ENCODE data around the gene SBNO1.
"Not testable (repeated sequence)": the region's sequence is repeated elsewhere in the genome, so short reads cannot be mapped to it uniquely, and the experiment has no call there.

The SBNO1 gene

DNA sequence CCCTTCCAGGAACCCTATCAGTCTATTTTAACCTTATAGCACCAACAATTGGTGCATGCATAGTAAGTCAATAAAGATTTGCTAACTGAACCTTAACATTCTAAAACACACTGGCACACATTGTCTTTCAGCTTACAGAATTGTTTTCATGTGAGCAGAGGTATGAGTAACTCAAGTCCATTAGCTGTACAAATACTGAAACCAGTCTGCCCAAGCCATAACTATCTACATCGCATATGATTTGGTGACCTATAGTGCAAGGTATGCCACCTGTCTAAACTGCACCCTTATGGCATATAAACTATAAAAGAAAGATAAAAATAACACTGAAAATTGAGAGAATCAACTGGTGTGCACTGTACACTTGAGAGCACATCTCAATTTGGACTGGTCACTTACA is 34.8 kb downstream of the SBNO1 start:
- Histone ChIP-seq H3K27me3 (ENCODE audit: insufficient read depth, poor library complexity, severe bottlenecking) (no peaks in the 10 kb centered on the region), H3K27ac (replicated peaks) (no peak overlapping the region), H3K4me3 (replicated peaks; ENCODE audit: insufficient read depth, low read length) (no peak overlapping the region)
- TF ChIP-seq, protein P1, sequence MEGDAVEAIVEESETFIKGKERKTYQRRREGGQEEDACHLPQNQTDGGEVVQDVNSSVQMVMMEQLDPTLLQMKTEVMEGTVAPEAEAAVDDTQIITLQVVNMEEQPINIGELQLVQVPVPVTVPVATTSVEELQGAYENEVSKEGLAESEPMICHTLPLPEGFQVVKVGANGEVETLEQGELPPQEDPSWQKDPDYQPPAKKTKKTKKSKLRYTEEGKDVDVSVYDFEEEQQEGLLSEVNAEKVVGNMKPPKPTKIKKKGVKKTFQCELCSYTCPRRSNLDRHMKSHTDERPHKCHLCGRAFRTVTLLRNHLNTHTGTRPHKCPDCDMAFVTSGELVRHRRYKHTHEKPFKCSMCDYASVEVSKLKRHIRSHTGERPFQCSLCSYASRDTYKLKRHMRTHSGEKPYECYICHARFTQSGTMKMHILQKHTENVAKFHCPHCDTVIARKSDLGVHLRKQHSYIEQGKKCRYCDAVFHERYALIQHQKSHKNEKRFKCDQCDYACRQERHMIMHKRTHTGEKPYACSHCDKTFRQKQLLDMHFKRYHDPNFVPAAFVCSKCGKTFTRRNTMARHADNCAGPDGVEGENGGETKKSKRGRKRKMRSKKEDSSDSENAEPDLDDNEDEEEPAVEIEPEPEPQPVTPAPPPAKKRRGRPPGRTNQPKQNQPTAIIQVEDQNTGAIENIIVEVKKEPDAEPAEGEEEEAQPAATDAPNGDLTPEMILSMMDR (IDR thresholded peaks at IDR 0.05; ENCODE audit: insufficient read depth, low read length), result no peak
- no peak for DNase-seq (ENCODE audit: low read depth in 1 of 2, low spot score in 1 of 2)

DNA sequence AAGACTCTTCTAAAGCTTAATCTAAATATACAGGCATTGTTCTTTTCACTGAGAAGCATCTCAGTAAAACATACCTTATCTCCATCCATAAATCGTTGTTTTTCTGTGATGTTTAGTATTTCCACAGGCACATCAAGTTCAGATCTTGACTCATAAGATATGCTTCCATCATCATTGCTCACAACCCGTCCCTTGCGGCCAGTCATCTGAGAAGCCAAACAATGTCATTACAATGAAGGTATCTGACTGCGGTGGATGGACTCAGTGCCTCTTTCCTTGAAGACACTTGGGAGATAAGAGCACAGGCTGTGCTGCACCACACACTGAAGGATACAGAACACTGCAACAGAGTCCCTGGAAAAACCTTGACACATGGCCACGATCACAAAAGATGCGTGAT is 44.8 kb downstream of the SBNO1 start:
- H3K4me3 ChIP-seq (replicated peaks; ENCODE audit: insufficient read depth, low read length), result no peak overlapping the region
- no peak for DNase-seq (ENCODE audit: low read depth in 1 of 2, low spot score in 1 of 2)
- no peaks in the 10 kb centered on the region for H3K27me3 ChIP-seq (ENCODE audit: insufficient read depth, poor library complexity, severe bottlenecking)
- TF ChIP-seq GABPA (IDR thresholded peaks at IDR 0.05; ENCODE audit: low read depth) (no peak), POLR2AphosphoS5 (IDR thresholded peaks at IDR 0.05; ENCODE audit: low read depth) (no peak), SPI1 (IDR thresholded peaks at IDR 0.05; ENCODE audit: borderline replicate concordance, low read depth) (no peak)
- TF ChIP-seq, protein P1 (IDR thresholded peaks at IDR 0.05; ENCODE audit: insufficient read depth, low read length), result no peak
- TF ChIP-seq, protein P2, sequence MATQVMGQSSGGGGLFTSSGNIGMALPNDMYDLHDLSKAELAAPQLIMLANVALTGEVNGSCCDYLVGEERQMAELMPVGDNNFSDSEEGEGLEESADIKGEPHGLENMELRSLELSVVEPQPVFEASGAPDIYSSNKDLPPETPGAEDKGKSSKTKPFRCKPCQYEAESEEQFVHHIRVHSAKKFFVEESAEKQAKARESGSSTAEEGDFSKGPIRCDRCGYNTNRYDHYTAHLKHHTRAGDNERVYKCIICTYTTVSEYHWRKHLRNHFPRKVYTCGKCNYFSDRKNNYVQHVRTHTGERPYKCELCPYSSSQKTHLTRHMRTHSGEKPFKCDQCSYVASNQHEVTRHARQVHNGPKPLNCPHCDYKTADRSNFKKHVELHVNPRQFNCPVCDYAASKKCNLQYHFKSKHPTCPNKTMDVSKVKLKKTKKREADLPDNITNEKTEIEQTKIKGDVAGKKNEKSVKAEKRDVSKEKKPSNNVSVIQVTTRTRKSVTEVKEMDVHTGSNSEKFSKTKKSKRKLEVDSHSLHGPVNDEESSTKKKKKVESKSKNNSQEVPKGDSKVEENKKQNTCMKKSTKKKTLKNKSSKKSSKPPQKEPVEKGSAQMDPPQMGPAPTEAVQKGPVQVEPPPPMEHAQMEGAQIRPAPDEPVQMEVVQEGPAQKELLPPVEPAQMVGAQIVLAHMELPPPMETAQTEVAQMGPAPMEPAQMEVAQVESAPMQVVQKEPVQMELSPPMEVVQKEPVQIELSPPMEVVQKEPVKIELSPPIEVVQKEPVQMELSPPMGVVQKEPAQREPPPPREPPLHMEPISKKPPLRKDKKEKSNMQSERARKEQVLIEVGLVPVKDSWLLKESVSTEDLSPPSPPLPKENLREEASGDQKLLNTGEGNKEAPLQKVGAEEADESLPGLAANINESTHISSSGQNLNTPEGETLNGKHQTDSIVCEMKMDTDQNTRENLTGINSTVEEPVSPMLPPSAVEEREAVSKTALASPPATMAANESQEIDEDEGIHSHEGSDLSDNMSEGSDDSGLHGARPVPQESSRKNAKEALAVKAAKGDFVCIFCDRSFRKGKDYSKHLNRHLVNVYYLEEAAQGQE (IDR thresholded peaks at IDR 0.05; ENCODE audit: insufficient replicate concordance, low read depth), result no peak
- H3K27ac ChIP-seq (replicated peaks), result no peak overlapping the region

DNA sequence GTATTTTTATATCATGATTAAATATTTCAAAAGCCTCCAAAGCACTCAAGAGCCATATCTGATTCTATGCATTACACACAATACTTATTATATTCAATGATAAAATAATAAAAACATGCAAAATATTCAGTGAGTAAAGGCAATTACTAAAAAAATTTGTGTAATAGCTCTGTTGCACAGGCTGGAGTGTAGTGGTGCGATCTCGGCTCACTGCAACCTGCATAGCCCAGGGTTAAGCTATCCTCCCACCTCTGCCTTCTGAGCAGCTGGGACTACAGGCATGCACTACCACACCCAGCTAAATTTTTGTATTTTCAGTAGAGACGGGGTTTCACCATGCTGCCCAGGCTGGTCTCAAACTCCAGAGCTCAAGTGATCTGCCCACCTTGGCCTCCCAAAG is 45.4 kb downstream of the SBNO1 start:
- no peak for TF ChIP-seq POLR2AphosphoS5 (IDR thresholded peaks at IDR 0.05; ENCODE audit: low read depth)
- TF ChIP-seq, protein P1 (IDR thresholded peaks at IDR 0.05; ENCODE audit: insufficient read depth, low read length), result no peak
- no peak for TF ChIP-seq SPI1 (IDR thresholded peaks at IDR 0.05; ENCODE audit: borderline replicate concordance, low read depth)
- TF ChIP-seq, protein P2 (IDR thresholded peaks at IDR 0.05; ENCODE audit: insufficient replicate concordance, low read depth), result no peak
- no peak for TF ChIP-seq GABPA (IDR thresholded peaks at IDR 0.05; ENCODE audit: low read depth)
- Histone ChIP-seq H3K4me3 (replicated peaks; ENCODE audit: insufficient read depth, low read length) (no peak overlapping the region), H3K27ac (replicated peaks) (no peak overlapping the region), H3K27me3 (ENCODE audit: insufficient read depth, poor library complexity, severe bottlenecking) (no peaks in the 10 kb centered on the region)
- no peak for DNase-seq (ENCODE audit: low read depth in 1 of 2, low spot score in 1 of 2)

DNA sequence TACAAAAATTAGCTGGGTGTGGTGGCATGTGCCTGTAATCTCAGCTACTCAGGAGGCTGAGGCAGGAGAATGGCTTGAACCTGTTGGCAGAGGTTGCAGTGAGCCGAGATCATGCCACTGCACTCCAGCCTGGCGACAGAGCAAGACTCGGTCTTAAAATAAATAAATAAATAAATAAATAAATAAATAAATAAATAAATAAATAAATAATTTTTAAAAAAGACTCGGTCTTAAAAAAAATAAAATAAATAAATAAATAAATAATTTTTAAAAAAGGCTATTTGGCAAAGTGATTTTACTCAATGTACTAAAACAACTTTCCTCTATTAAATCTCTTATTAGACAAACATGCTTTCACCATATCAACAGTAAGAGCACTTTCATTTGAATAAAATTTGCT is 51.6 kb downstream of the SBNO1 start:
- not testable (repeated sequence) for DNase-seq (ENCODE audit: low read depth in 1 of 2, low spot score in 1 of 2); H3K27ac ChIP-seq (replicated peaks); H3K27me3 ChIP-seq (ENCODE audit: insufficient read depth, poor library complexity, severe bottlenecking); H3K4me3 ChIP-seq (replicated peaks; ENCODE audit: insufficient read depth, low read length)

All from HL-60 (cell line).